HepG2 (cell line): ENCODE results near the gene GALNTL6. TPM values are rescaled to one million over a fixed set of nuclear protein-coding genes. Genes with fewer than 3 reads are reported as not detected.

Experiments
- ATAC-seq: fragments of 200-7000 bp; cut with Tn5 transposase; 3 replicates; pipeline ENCODE4 v1.9.1; 2020; ENCODE audit warnings: mild to moderate bottlenecking, moderate library complexity
- BruUV-seq: library from RNA; stranded (reverse); fragments of 400-500 nt; replicated peaks from 2 replicates; lab custom pipeline; 2021; lab: Mats Ljungman, UMichigan
- CTCF ChIA-PET: fragments of 300-600 bp; formaldehyde crosslinking; extraction: SDS; loops from one replicate; lab custom pipeline; 2021; ENCODE audit warnings: low total read pairs, inconsistent platforms, low intra/inter-chr PET ratio; lab: Yijun Ruan, JAX
- POLR2A ChIA-PET: fragments of 350-600 bp; sonication (Branson Sonifier 250); formaldehyde crosslinking; loops from one replicate; lab custom pipeline; 2020; ENCODE audit warnings: antibody characterized with exemption, inconsistent platforms; lab: Yijun Ruan, JAX
- DNase-seq: peaks from one replicate; pipeline ENCODE4 v3.0.0-alpha.2; 2015; ENCODE audit warnings: low spot score
- FAIRE-seq: peaks from 3 replicates; lab custom pipeline; 2011; peaks lifted over from hg19 to GRCh38; lab: Jason Lieb, UNC
- H2AFZ ChIP-seq: one replicate; pipeline ENCODE4 v1.6.1; 2011; ENCODE audit warnings: low read length, inconsistent platforms
- H3K27ac ChIP-seq: fragments of 300-600 bp; 3 replicates; pipeline ENCODE4 v1.8.0; 2011; ENCODE audit warnings: mixed run types, mild to moderate bottlenecking, mixed read lengths, low read length, inconsistent platforms; ENCODE audit not compliant: insufficient read depth; ENCODE audit errors: extremely low read length
- H3K27me3 ChIP-seq, 2 experiments: fragments of 200-600 bp in 1 of 2; 2 replicates in 1 of 2; 3 replicates in 1 of 2; pipeline versions ENCODE4 v1.6.0 to v1.8.0; 2011; ENCODE audit warnings: low read length in 2 of 2, mild to moderate bottlenecking in 2 of 2, moderate library complexity in 2 of 2, inconsistent platforms in 1 of 2; ENCODE audit not compliant: insufficient read depth in 2 of 2, control insufficient read depth in 1 of 2
- H3K36me3 ChIP-seq, 2 experiments: fragments of 200-600 bp in 1 of 2; replicated peaks in 1 of 2; 2 replicates in 1 of 2; 3 replicates in 1 of 2; pipeline versions ENCODE4 v1.5.1 to v1.8.0; 2011; ENCODE audit warnings: low read length in 2 of 2, inconsistent platforms in 1 of 2; ENCODE audit not compliant: insufficient read depth in 2 of 2, control insufficient read depth in 1 of 2
- H3K4me1 ChIP-seq: 2 replicates; pipeline ENCODE4 v1.5.1; 2012; ENCODE audit warnings: low read length, inconsistent platforms; ENCODE audit not compliant: insufficient read depth
- H3K4me2 ChIP-seq: 2 replicates; pipeline ENCODE4 v1.6.0; 2011; ENCODE audit warnings: low read depth, low read length, inconsistent platforms
- H3K4me3 ChIP-seq, 3 experiments: fragments of 200-600 bp in 1 of 3; sonication (generic), shearing (Covaris generic) in 1 of 3; replicated peaks in 1 of 3; 2 replicates each; pipeline ENCODE4 v1.5.1; 2011 to 2016; ENCODE audit warnings: low read length in 3 of 3, inconsistent platforms in 2 of 3, low read depth in 2 of 3, mild to moderate bottlenecking in 2 of 3, control low read depth in 1 of 3, mixed read lengths in 1 of 3; ENCODE audit not compliant: insufficient read depth in 1 of 3
- H3K79me2 ChIP-seq: one replicate; pipeline ENCODE4 v1.6.1; 2011; ENCODE audit warnings: low read length, inconsistent platforms; ENCODE audit not compliant: insufficient read depth
- H3K9ac ChIP-seq: 2 replicates; pipeline ENCODE4 v1.6.0; 2011; ENCODE audit warnings: mild to moderate bottlenecking, low read depth, low read length, inconsistent platforms; ENCODE audit not compliant: insufficient read depth
- H3K9me3 ChIP-seq: 2 replicates; pipeline ENCODE4 v1.5.1; 2012; ENCODE audit warnings: mild to moderate bottlenecking, low read length
- H4K20me1 ChIP-seq: 2 replicates; pipeline ENCODE4 v1.6.0; 2011; ENCODE audit warnings: inconsistent platforms, mild to moderate bottlenecking, low read length, moderate library complexity; ENCODE audit not compliant: insufficient read depth
- BCL6 ChIP-seq: IDR thresholded peaks from 2 replicates; pipeline ENCODE4 v1.6.1; 2016; ENCODE audit warnings: missing genetic modification reagents, missing compliant biosample characterization
- GABPB1 ChIP-seq: IDR thresholded peaks from 2 replicates; pipeline ENCODE4 v1.6.1; 2016; ENCODE audit warnings: mild to moderate bottlenecking, missing genetic modification reagents, moderate library complexity, missing compliant biosample characterization
- PHB2 ChIP-seq: fragments of 450-650 bp; IDR thresholded peaks from 2 replicates; pipeline ENCODE4 v1.6.1; 2018; ENCODE audit not compliant: partially characterized antibody
- RBFOX2 ChIP-seq: fragments of 200-400 bp; formaldehyde crosslinking; IDR thresholded peaks from 2 replicates; pipeline ENCODE4 v1.6.1; 2017; ENCODE audit warnings: low read depth, mild to moderate bottlenecking, low read length
- RNF219 ChIP-seq: sonication (generic); formaldehyde crosslinking; IDR thresholded peaks from 2 replicates; pipeline ENCODE4 v1.5.0; 2020; ENCODE audit warnings: mild to moderate bottlenecking, missing genetic modification reagents
- ZFP1 ChIP-seq: IDR thresholded peaks from 2 replicates; pipeline ENCODE4 v1.6.1; 2016
- ZMYM2 ChIP-seq: sonication (generic); formaldehyde crosslinking; IDR thresholded peaks from 2 replicates; pipeline ENCODE4 v1.8.0; 2022; ENCODE audit warnings: mild to moderate bottlenecking, missing genetic modification reagents
- ZNF746 ChIP-seq: sonication (generic); formaldehyde crosslinking; IDR thresholded peaks from 2 replicates; pipeline ENCODE4 v1.8.0; 2022; ENCODE audit warnings: mild to moderate bottlenecking, missing genetic modification reagents
- ZNF878 ChIP-seq: sonication (generic); formaldehyde crosslinking; IDR thresholded peaks from 2 replicates; pipeline ENCODE4 v1.8.1; 2023; ENCODE audit warnings: mild to moderate bottlenecking, missing genetic modification reagents, moderate library complexity
- ZNF879 ChIP-seq: sonication (generic); formaldehyde crosslinking; IDR thresholded peaks from 2 replicates; pipeline ENCODE4 v1.8.1; 2023; ENCODE audit warnings: missing genetic modification reagents
- ZSCAN12 ChIP-seq: sonication (generic); formaldehyde crosslinking; IDR thresholded peaks from 2 replicates; pipeline ENCODE4 v1.9.0; 2021; ENCODE audit warnings: mild to moderate bottlenecking, missing genetic modification reagents
- WGBS: methylation state at CpG from one replicate; pipeline ENCODE4 v1.1.6; 2017; ENCODE audit warnings: low lambda C conversion rate; 5-methylcytosine and 5-hydroxymethylcytosine counted together
- in situ Hi-C: cut with HindIII; loops from 2 replicates; pipeline ENCODE4 v1.10.0; 2017; ENCODE audit warnings: low pct_unique_long_range_greater_than_20kb; ENCODE audit not compliant: extremely low pct_ligation_motif_present
- intact Hi-C: fragments of 100-400 bp; cut with micrococcal nuclease; formaldehyde crosslinking; loops from one replicate; pipeline ENCODE4 v1.10.0; 2022; ENCODE audit not compliant: unreplicated experiment
- polyA plus RNA-seq, 8 experiments: library from polyadenylated mRNA; depleted of rRNA in 3 of 8; stranded (reverse) in 7 of 8; unstranded in 1 of 8; fragments of >200 nt; fragmentation: Illumina TruSeq in 4 of 8; extraction: Trizol in 4 of 8; gene quantifications; 2 replicates each; pipeline versions ENCODE4 v1.2.1 to v1.2.3, GENCODE V29; 2011 to 2016; ENCODE audit warnings: low read depth in 4 of 8, missing spikeins in 1 of 8, mixed read lengths in 1 of 8; ENCODE audit not compliant: insufficient read depth in 1 of 8
- total RNA-seq, 5 experiments: library from RNA; depleted of rRNA; stranded (reverse); fragments of >200 nt; fragmentation: Illumina TruSeq; extraction: Trizol; gene quantifications; 2 replicates each; pipeline ENCODE4 v1.2.3, GENCODE V29; 2016; ENCODE audit warnings: low read depth in 1 of 5
- TF ChIP-seq, protein P1 (sequence below): IDR thresholded peaks from 2 replicates; pipeline ENCODE4 v1.6.1; 2016; ENCODE audit warnings: mild to moderate bottlenecking, missing biosample characterization, missing genetic modification reagents

The GALNTL6 gene
- total and polyA plus RNA-seq, 2 of the 13 experiments (the other 11 are each of a cell fraction or from before 2014, with no cell fraction given) = not detected

DNA sequence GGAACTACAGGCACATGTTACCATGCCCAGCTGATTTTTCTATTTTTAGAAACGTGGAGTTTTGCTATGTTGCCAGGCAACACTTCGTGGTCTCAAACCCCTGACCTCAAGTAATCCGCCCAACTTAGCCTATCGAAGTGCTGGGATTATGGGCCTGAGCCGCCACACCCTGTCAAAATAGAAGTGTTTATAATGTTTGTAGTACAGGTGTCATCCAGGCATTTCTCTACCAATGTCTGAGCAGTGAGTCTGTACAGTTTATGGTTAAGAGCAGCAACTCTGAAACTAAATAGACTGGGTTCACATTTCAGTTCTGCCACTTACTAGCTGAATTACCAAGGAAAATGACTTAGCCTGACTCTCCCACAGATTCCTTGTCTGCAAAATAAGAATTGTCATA, 895.0 kb downstream of the GALNTL6 start:
- H3K4me1 ChIP-seq = no peaks in the 10 kb centered on the region
- FAIRE-seq (no peak), ATAC-seq (no peak), DNase-seq (no peak)
- no peaks in the 10 kb centered on the region for H3K79me2 ChIP-seq
- WGBS = 31% methylated on average over 5 of the region's 5 CpGs
- BruUV-seq = no TSS peak
- no peak overlapping the region for H3K4me2 ChIP-seq
- H3K9ac ChIP-seq = no peak overlapping the region
- ChIA-PET CTCF (no interaction called here), POLR2A (no interaction called here)
- no peaks in the 10 kb centered on the region for H3K36me3 ChIP-seq
- H4K20me1 ChIP-seq = no peaks in the 10 kb centered on the region
- intact Hi-C loops = no loop called here
- H3K9me3 ChIP-seq = peaks cover 63% of the 10 kb centered on the region
- no peak overlapping the region for H2AFZ ChIP-seq
- H3K27ac ChIP-seq = no peak overlapping the region
- H3K27me3 ChIP-seq = no peaks in the 10 kb centered on the region; a peak in 1 of 5 replicates
- in situ Hi-C loops = no loop called here
- H3K4me3 ChIP-seq = no peak overlapping the region
- TF ChIP-seq, protein P1, sequence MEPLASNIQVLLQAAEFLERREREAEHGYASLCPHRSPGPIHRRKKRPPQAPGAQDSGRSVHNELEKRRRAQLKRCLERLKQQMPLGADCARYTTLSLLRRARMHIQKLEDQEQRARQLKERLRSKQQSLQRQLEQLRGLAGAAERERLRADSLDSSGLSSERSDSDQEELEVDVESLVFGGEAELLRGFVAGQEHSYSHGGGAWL (CRISPR knock-in tag) = no peak
- no peak for TF ChIP-seq ZNF746
- TF ChIP-seq GABPB1 (CRISPR knock-in tag) = no peak
- no peak for TF ChIP-seq ZFP1 (CRISPR knock-in tag)
- no peak for TF ChIP-seq BCL6 (CRISPR knock-in tag)
- TF ChIP-seq PHB2 = no peak
- no peak for TF ChIP-seq ZMYM2 (CRISPR knock-in tag)
- TF ChIP-seq RBFOX2 = no peak
- no peak for TF ChIP-seq ZSCAN12 (CRISPR knock-in tag)
- no peak for TF ChIP-seq ZNF879 (CRISPR knock-in tag)
- TF ChIP-seq RNF219 (CRISPR knock-in tag) = no peak
- no peak for TF ChIP-seq ZNF878
